ENCODE results near the gene ANO7. TPM values are rescaled to one million over a fixed set of nuclear protein-coding genes. Genes with fewer than 3 reads are reported as not detected.

The ANO7 gene
- total RNA-seq, 1 donor from 2014 or later: 2.8 TPM

- no peak for TF ChIP-seq CTCF (conservative IDR thresholded peaks at IDR 0.05; ENCODE audit: low read depth, low read length)
- DNase-seq (ENCODE audit: low read depth): no peak
- no peak overlapping the region for H3K4me3 ChIP-seq (ENCODE audit: low read depth, low read length)
These were observed 797 bp downstream of the ANO7 start for GRCh38 chr2:241189093-241189855.

GRCh38 chr2:241189856-241190201 lies 1.4 kb downstream of the ANO7 start:
- DNase-seq (ENCODE audit: low read depth): no peak
- no peak overlapping the region for H3K4me3 ChIP-seq (ENCODE audit: low read depth, low read length)
- TF ChIP-seq CTCF (conservative IDR thresholded peaks at IDR 0.05; ENCODE audit: low read depth, low read length): no peak

GRCh38 chr2:241190291-241190981 lies 2.0 kb downstream of the ANO7 start:
- TF ChIP-seq CTCF (conservative IDR thresholded peaks at IDR 0.05; ENCODE audit: low read depth, low read length): no peak
- no peak for DNase-seq (ENCODE audit: low read depth)
- no peak overlapping the region for H3K4me3 ChIP-seq (ENCODE audit: low read depth, low read length)

- DNase-seq (ENCODE audit: low read depth): no peak
- TF ChIP-seq CTCF (conservative IDR thresholded peaks at IDR 0.05; ENCODE audit: low read depth, low read length): no peak
These were observed 2.6 kb downstream of the ANO7 start for GRCh38 chr2:241191081-241191480.

GRCh38 chr2:241193271-241193670 lies 4.8 kb downstream of the ANO7 start:
- TF ChIP-seq CTCF (conservative IDR thresholded peaks at IDR 0.05; ENCODE audit: low read depth, low read length): no peak
- H3K4me3 ChIP-seq (ENCODE audit: low read depth, low read length): no peak overlapping the region
- DNase-seq (ENCODE audit: low read depth): no peak

More at GRCh38 chr2:241191081-241191480, 2.6 kb downstream of the ANO7 start:
- H3K4me3 ChIP-seq (ENCODE audit: low read depth, low read length): no peak overlapping the region

- no peak for TF ChIP-seq CTCF (conservative IDR thresholded peaks at IDR 0.05; ENCODE audit: low read depth, low read length)
- no peak overlapping the region for H3K4me3 ChIP-seq (ENCODE audit: low read depth, low read length)
- no peak for DNase-seq (ENCODE audit: low read depth)
These were observed 6.3 kb downstream of the ANO7 start for GRCh38 chr2:241194811-241195210.
